Cardiac muscle cell (in vitro differentiated cells and primary cell): ENCODE results near the gene MAMSTR. TPM values are rescaled to one million over a fixed set of nuclear protein-coding genes. Genes with fewer than 3 reads are reported as not detected.

ENCODE experiments used
- DNase-seq, 2 donors: peaks; one replicate each; pipeline versions ENCODE4 v3.0.0 to v3.0.0-alpha.2; 2010 to 2017; ENCODE audit warnings: low read depth in 1 of 2, low spot score in 1 of 2
- H3K27ac ChIP-seq: fragments of 200-600 bp; sonication (generic); 2 replicates; pipeline ENCODE4 v1.5.1; 2016
- H3K27me3 ChIP-seq: fragments of 200-600 bp; sonication (generic); 2 replicates; pipeline ENCODE4 v1.6.0; 2016; ENCODE audit warnings: control low read depth
- H3K36me3 ChIP-seq: fragments of 200-600 bp; sonication (generic); 2 replicates; pipeline ENCODE4 v1.5.1; 2016; ENCODE audit warnings: control low read depth
- H3K4me1 ChIP-seq: fragments of 200-600 bp; sonication (generic); 2 replicates; pipeline ENCODE4 v1.8.1; 2017; ENCODE audit warnings: low read depth, mild to moderate bottlenecking, mixed run types
- H3K4me3 ChIP-seq: fragments of 200-600 bp; sonication (generic); 2 replicates; pipeline ENCODE4 v1.5.1; 2016; ENCODE audit warnings: mild to moderate bottlenecking
- H3K9me3 ChIP-seq: fragments of 200-600 bp; sonication (generic); 2 replicates; pipeline ENCODE4 v1.5.1; 2017; ENCODE audit warnings: low read depth, mild to moderate bottlenecking, control low read depth
- polyA plus RNA-seq: library from polyadenylated mRNA; unstranded; fragments of >200 nt; fragmentation: Nextera tagmentation; extraction: Ambion mirVana; gene quantifications from 2 replicates; pipeline ENCODE4 v1.2.1, GENCODE V29; 2016
- total RNA-seq: library from RNA; depleted of rRNA; stranded (reverse); fragments of >200 nt; gene quantifications from 2 replicates; pipeline ENCODE4 v1.2.3, GENCODE V29; 2016
- TF ChIP-seq, protein P1 (sequence below): IDR thresholded peaks from 2 replicates; pipeline ENCODE4 v1.5.1; 2012; ENCODE audit warnings: low read depth, mild to moderate bottlenecking, low read length

MAMSTR gene
- total and polyA plus RNA-seq, 2 experiments from 2014 or later = 4.7 to 6.3 TPM

GRCh38 chr19:48752496-48753365 is 33.2 kb upstream of the MAMSTR start, which contains the start of gene FUT1:
Gene FUT1 (minus strand): TSS chr19:48752641. CDS start chr19:48751281, 1,360 bp downstream.
- Histone ChIP-seq H3K36me3 (no peaks in the 10 kb centered on the region), H3K4me3 (peak within 1 kb of the TSS; percentile 23), H3K4me1 (no peaks in the 10 kb centered on the region), H3K27ac (no peak within 1 kb of the TSS), H3K9me3 (no peaks in the 10 kb centered on the region), H3K27me3 (peaks cover 25% of the 10 kb centered on the region)
- TF ChIP-seq, protein P1, sequence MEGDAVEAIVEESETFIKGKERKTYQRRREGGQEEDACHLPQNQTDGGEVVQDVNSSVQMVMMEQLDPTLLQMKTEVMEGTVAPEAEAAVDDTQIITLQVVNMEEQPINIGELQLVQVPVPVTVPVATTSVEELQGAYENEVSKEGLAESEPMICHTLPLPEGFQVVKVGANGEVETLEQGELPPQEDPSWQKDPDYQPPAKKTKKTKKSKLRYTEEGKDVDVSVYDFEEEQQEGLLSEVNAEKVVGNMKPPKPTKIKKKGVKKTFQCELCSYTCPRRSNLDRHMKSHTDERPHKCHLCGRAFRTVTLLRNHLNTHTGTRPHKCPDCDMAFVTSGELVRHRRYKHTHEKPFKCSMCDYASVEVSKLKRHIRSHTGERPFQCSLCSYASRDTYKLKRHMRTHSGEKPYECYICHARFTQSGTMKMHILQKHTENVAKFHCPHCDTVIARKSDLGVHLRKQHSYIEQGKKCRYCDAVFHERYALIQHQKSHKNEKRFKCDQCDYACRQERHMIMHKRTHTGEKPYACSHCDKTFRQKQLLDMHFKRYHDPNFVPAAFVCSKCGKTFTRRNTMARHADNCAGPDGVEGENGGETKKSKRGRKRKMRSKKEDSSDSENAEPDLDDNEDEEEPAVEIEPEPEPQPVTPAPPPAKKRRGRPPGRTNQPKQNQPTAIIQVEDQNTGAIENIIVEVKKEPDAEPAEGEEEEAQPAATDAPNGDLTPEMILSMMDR = no peak
- DNase-seq = peak; percentile 47 to 60

- TF ChIP-seq, protein P1 = no peak
- H3K27me3 ChIP-seq = peaks cover 25% of the 10 kb centered on the region
- H3K4me3 ChIP-seq = peak overlapping the region; percentile 23
- no peaks in the 10 kb centered on the region for H3K4me1 ChIP-seq
- no peaks in the 10 kb centered on the region for H3K36me3 ChIP-seq
- no peaks in the 10 kb centered on the region for H3K9me3 ChIP-seq
- no peak overlapping the region for H3K27ac ChIP-seq
- no peak for DNase-seq
These were observed 32.4 kb upstream of the MAMSTR start for GRCh38 chr19:48751845-48752495.

GRCh38 chr19:48750771-48751504 is 31.4 kb upstream of the MAMSTR start:
- Histone ChIP-seq H3K9me3 (no peaks in the 10 kb centered on the region), H3K4me1 (no peaks in the 10 kb centered on the region), H3K27ac (no peak overlapping the region), H3K27me3 (peaks cover 25% of the 10 kb centered on the region), H3K4me3 (no peak overlapping the region), H3K36me3 (no peaks in the 10 kb centered on the region)
- TF ChIP-seq, protein P1 = no peak
- DNase-seq = no peak

DNA sequence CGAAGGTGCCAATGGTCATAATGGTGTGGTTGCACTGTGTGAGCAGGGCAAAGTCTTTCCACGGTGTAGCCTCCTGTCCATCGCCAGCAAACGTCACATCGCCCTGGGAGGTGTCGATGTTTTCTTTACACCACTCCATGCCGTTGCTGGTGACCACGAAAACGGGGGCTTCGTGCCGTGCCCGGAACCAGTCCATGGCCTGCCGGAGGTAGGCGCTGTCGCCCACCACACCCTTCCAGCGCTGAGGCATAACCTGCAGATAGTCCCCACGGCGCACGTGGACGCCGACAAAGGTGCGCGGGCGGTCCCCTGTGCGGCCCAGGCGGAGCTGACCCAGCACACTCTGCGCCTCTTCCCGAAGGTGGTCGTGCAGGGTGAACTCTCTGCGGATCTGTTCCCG is 30.8 kb upstream of the MAMSTR start:
- H3K27me3 ChIP-seq = peaks cover 25% of the 10 kb centered on the region
- TF ChIP-seq, protein P1 = no peak
- H3K36me3 ChIP-seq = no peaks in the 10 kb centered on the region
- no peak overlapping the region for H3K4me3 ChIP-seq
- H3K4me1 ChIP-seq = no peaks in the 10 kb centered on the region
- DNase-seq = no peak
- H3K27ac ChIP-seq = no peak overlapping the region
- H3K9me3 ChIP-seq = no peaks in the 10 kb centered on the region

GRCh38 chr19:48749571-48750198 is 30.2 kb upstream of the MAMSTR start:
- Histone ChIP-seq H3K4me3 (no peak overlapping the region), H3K27ac (no peak overlapping the region), H3K9me3 (no peaks in the 10 kb centered on the region), H3K36me3 (no peaks in the 10 kb centered on the region), H3K27me3 (peaks cover 25% of the 10 kb centered on the region), H3K4me1 (no peaks in the 10 kb centered on the region)
- TF ChIP-seq, protein P1 = no peak
- no peak for DNase-seq
